PC-9 (cell line): Measurements from ENCODE around the gene CPOX. TPM values are rescaled to one million over a fixed set of nuclear protein-coding genes. Genes with fewer than 3 reads are reported as not detected.

ENCODE experiments used
- BruUV-seq: library from RNA; stranded (reverse); fragments of 400-500 nt; replicated peaks from 2 replicates; lab custom pipeline; 2021; lab: Mats Ljungman, UMichigan
- CTCF ChIA-PET: fragments of 300-600 bp; sonication (Branson Sonifier 250); formaldehyde crosslinking; loops from one replicate; lab custom pipeline; 2022; ENCODE audit warnings: antibody characterized with exemption; lab: Charles Lee
- POLR2A ChIA-PET: fragments of 300-600 bp; sonication (Branson Sonifier 250); formaldehyde crosslinking; loops from one replicate; lab custom pipeline; 2022; ENCODE audit warnings: antibody characterized with exemption; ENCODE audit not compliant: unreplicated experiment; lab: Charles Lee
- DNase-seq, 2 experiments: peaks; one replicate each; pipeline versions ENCODE4 v3.0.0 to v3.0.0-alpha.2; 2015 to 2022; ENCODE audit warnings: mixed read lengths in 1 of 2
- H2AFZ ChIP-seq: fragments of 200-600 bp; sonication (generic); 2 replicates; pipeline ENCODE4 v1.8.1; 2017; ENCODE audit warnings: antibody characterized with exemption
- H3F3A ChIP-seq: fragments of 200-600 bp; sonication (generic); 2 replicates; pipeline ENCODE4 v1.8.1; 2017; ENCODE audit warnings: antibody characterized with exemption, mild to moderate bottlenecking, low read depth; ENCODE audit not compliant: insufficient read depth
- H3K27ac ChIP-seq: fragments of 200-600 bp; sonication (generic); 2 replicates; pipeline ENCODE4 v1.6.1; 2016; ENCODE audit warnings: mixed run types
- H3K27me3 ChIP-seq: fragments of 200-600 bp; sonication (generic); 2 replicates; pipeline ENCODE4 v1.6.1; 2016; ENCODE audit warnings: low read depth, mixed run types; ENCODE audit not compliant: insufficient read depth
- H3K36me3 ChIP-seq: fragments of 200-600 bp; sonication (generic); 2 replicates; pipeline ENCODE4 v1.6.1; 2016; ENCODE audit warnings: low read depth, mixed run types
- H3K4me1 ChIP-seq: fragments of 200-600 bp; sonication (generic); replicated peaks from 2 replicates; pipeline ENCODE4 v1.6.1; 2016; ENCODE audit warnings: mixed run types; ENCODE audit not compliant: insufficient read depth
- H3K4me2 ChIP-seq: fragments of 200-600 bp; sonication (generic); 2 replicates; pipeline ENCODE4 v1.6.1; 2017; ENCODE audit warnings: mixed run types
- H3K4me3 ChIP-seq: fragments of 200-600 bp; sonication (generic); 2 replicates; pipeline ENCODE4 v1.6.1; 2016; ENCODE audit warnings: mixed run types
- H3K79me2 ChIP-seq: fragments of 200-600 bp; sonication (generic); 2 replicates; pipeline ENCODE4 v1.6.1; 2017; ENCODE audit warnings: low read depth, mixed run types
- H3K9me2 ChIP-seq: fragments of 200-600 bp; sonication (generic); 2 replicates; pipeline ENCODE4 v1.8.1; 2017; ENCODE audit warnings: mild to moderate bottlenecking; ENCODE audit not compliant: insufficient read depth
- H3K9me3 ChIP-seq: fragments of 200-600 bp; sonication (generic); 2 replicates; pipeline ENCODE4 v1.8.1; 2016; ENCODE audit warnings: low read depth; ENCODE audit not compliant: insufficient read depth
- H4K20me1 ChIP-seq: fragments of 200-600 bp; sonication (generic); 2 replicates; pipeline ENCODE4 v1.8.1; 2017; ENCODE audit not compliant: insufficient read depth
- CTCF ChIP-seq: fragments of 200-600 bp; sonication (generic); conservative IDR thresholded peaks from 2 replicates; pipeline ENCODE4 v1.6.1; 2017; ENCODE audit warnings: mixed run types, antibody characterized with exemption, mild to moderate bottlenecking, moderate library complexity
- EZH2 ChIP-seq: fragments of 200-600 bp; sonication (generic); IDR thresholded peaks from 2 replicates; pipeline ENCODE4 v1.8.0; 2017; ENCODE audit warnings: antibody characterized with exemption, low read depth
- intact Hi-C: fragments of 100-400 bp; cut with micrococcal nuclease; formaldehyde crosslinking; loops from one replicate; pipeline ENCODE4 v1.10.0; 2022; ENCODE audit not compliant: unreplicated experiment
- total RNA-seq: library from RNA; stranded (reverse); gene quantifications from 2 replicates; pipeline ENCODE4 v1.2.3, GENCODE V29; 2021

CPOX gene
- total RNA-seq, 1 experiment from 2014 or later: 30.4 TPM

- H3K4me3 ChIP-seq: no peak overlapping the region
- CTCF ChIA-PET: no interaction called here
- no peaks in the 10 kb centered on the region for H3K79me2 ChIP-seq
- H3K36me3 ChIP-seq: no peaks in the 10 kb centered on the region
- POLR2A ChIA-PET: no interaction called here
- no peaks in the 10 kb centered on the region for H4K20me1 ChIP-seq
- no peak for TF ChIP-seq EZH2
- no peak for TF ChIP-seq CTCF
- H3K4me2 ChIP-seq: no peak overlapping the region
- H3K4me1 ChIP-seq: no peaks in the 10 kb centered on the region
- intact Hi-C loops: no loop called here
- BruUV-seq: no TSS peak
- H3K9me2 ChIP-seq: no peaks in the 10 kb centered on the region
- H3K27me3 ChIP-seq: no peaks in the 10 kb centered on the region
- no peak overlapping the region for H3K27ac ChIP-seq
- no peak for DNase-seq
- H2AFZ ChIP-seq: no peak overlapping the region
- H3F3A ChIP-seq: no peaks in the 10 kb centered on the region
- no peaks in the 10 kb centered on the region for H3K9me3 ChIP-seq
These were observed 38.4 kb downstream of the CPOX start for GRCh38 chr3:98555025-98555379.

- H2AFZ ChIP-seq: no peak overlapping the region
- DNase-seq: no peak
- ChIA-PET POLR2A (no interaction called here), CTCF (no interaction called here)
- TF ChIP-seq CTCF: no peak
- no peak for TF ChIP-seq EZH2
- H3K27me3 ChIP-seq: no peaks in the 10 kb centered on the region
- H3F3A ChIP-seq: no peaks in the 10 kb centered on the region
- H4K20me1 ChIP-seq: no peaks in the 10 kb centered on the region
- no peaks in the 10 kb centered on the region for H3K79me2 ChIP-seq
- no peaks in the 10 kb centered on the region for H3K4me1 ChIP-seq
- no peaks in the 10 kb centered on the region for H3K9me2 ChIP-seq
- intact Hi-C loops: no loop called here
- BruUV-seq: no TSS peak
- H3K4me2 ChIP-seq: no peak overlapping the region
- H3K36me3 ChIP-seq: no peaks in the 10 kb centered on the region
- H3K9me3 ChIP-seq: no peaks in the 10 kb centered on the region
- no peak overlapping the region for H3K27ac ChIP-seq
- no peak overlapping the region for H3K4me3 ChIP-seq
These were observed 38.8 kb downstream of the CPOX start for GRCh38 chr3:98554580-98554979.

- Histone ChIP-seq H3K27me3 (no peaks in the 10 kb centered on the region), H3F3A (no peaks in the 10 kb centered on the region), H3K79me2 (no peaks in the 10 kb centered on the region), H3K4me2 (no peak overlapping the region), H2AFZ (no peak overlapping the region), H3K27ac (no peak overlapping the region), H3K4me1 (no peaks in the 10 kb centered on the region), H3K4me3 (no peak overlapping the region), H4K20me1 (no peaks in the 10 kb centered on the region), H3K9me2 (no peaks in the 10 kb centered on the region), H3K36me3 (no peaks in the 10 kb centered on the region), H3K9me3 (no peaks in the 10 kb centered on the region)
- intact Hi-C loops: no loop called here
- TF ChIP-seq EZH2 (no peak), CTCF (no peak)
- no TSS peak for BruUV-seq
- POLR2A ChIA-PET: no interaction called here
- no peak for DNase-seq
- CTCF ChIA-PET: no interaction called here
These were observed 39.7 kb downstream of the CPOX start for GRCh38 chr3:98553753-98554152.
